Mononuclear cell (primary cell): ENCODE results near the gene TGFB2. TPM values are rescaled to one million over a fixed set of nuclear protein-coding genes. Genes with fewer than 3 reads are reported as not detected.

ENCODE experiments used
- H3K27me3 ChIP-seq: 2 replicates; pipeline ENCODE4 v1.6.0; 2011; ENCODE audit warnings: low read length, control low read depth; ENCODE audit not compliant: insufficient read depth
- H3K4me1 ChIP-seq: 2 replicates; pipeline ENCODE4 v1.5.1; 2011; ENCODE audit warnings: mild to moderate bottlenecking, low read length, control low read depth; ENCODE audit not compliant: insufficient read depth
- H3K4me3 ChIP-seq: 2 replicates; pipeline ENCODE4 v1.5.1; 2011; ENCODE audit warnings: mild to moderate bottlenecking, low read length, moderate library complexity
- H3K9me3 ChIP-seq: 2 replicates; pipeline ENCODE4 v1.5.1; 2011; ENCODE audit warnings: low read depth, mild to moderate bottlenecking, control low read depth, low read length
- total RNA-seq: library from RNA; depleted of rRNA; stranded (reverse); fragments of >200 nt; gene quantifications from one replicate; pipeline ENCODE4 v1.2.3, GENCODE V29; 2012

The TGFB2 gene
- total RNA-seq, 1 donor = 0.31 TPM

GRCh38 chr1:218407630-218408029 is 62.5 kb downstream of the TGFB2 start:
- H3K27me3 ChIP-seq = no peaks in the 10 kb centered on the region
- H3K4me1 ChIP-seq = no peaks in the 10 kb centered on the region
- no peaks in the 10 kb centered on the region for H3K9me3 ChIP-seq
- no peak overlapping the region for H3K4me3 ChIP-seq

GRCh38 chr1:218408135-218408534 is 63.0 kb downstream of the TGFB2 start:
- Histone ChIP-seq H3K9me3 (no peaks in the 10 kb centered on the region), H3K4me3 (no peak overlapping the region), H3K27me3 (no peaks in the 10 kb centered on the region), H3K4me1 (no peaks in the 10 kb centered on the region)

DNA sequence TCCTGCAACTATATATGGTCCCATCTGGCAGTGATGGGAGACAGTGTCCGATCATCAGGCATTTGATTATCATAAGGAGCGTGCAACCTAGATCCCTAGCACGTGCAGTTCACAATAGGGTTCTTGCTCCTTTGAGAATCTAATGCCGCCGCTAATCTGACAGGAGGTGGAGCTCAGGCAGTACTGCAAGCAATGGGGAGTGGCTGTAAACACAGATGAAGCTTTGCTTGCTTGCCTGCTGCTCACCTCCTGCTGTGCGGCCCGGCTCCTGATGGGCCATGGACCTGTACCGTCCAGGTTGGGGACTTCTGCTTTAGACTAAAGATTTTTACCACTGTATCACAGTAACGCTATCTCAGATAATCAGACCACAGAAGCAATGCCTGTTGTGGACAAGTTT is 63.8 kb downstream of the TGFB2 start:
- H3K9me3 ChIP-seq = no peaks in the 10 kb centered on the region
- H3K4me1 ChIP-seq = no peaks in the 10 kb centered on the region
- H3K27me3 ChIP-seq = no peaks in the 10 kb centered on the region
- no peak overlapping the region for H3K4me3 ChIP-seq

GRCh38 chr1:218409946-218410510 is 64.9 kb downstream of the TGFB2 start:
- Histone ChIP-seq H3K27me3 (no peaks in the 10 kb centered on the region), H3K4me3 (no peak overlapping the region), H3K4me1 (no peaks in the 10 kb centered on the region), H3K9me3 (no peaks in the 10 kb centered on the region)

GRCh38 chr1:218411101-218411500 is 66.0 kb downstream of the TGFB2 start:
- no peaks in the 10 kb centered on the region for H3K4me1 ChIP-seq
- H3K27me3 ChIP-seq = no peaks in the 10 kb centered on the region
- no peaks in the 10 kb centered on the region for H3K9me3 ChIP-seq
- no peak overlapping the region for H3K4me3 ChIP-seq

- Histone ChIP-seq H3K4me1 (no peaks in the 10 kb centered on the region), H3K9me3 (no peaks in the 10 kb centered on the region), H3K27me3 (no peaks in the 10 kb centered on the region), H3K4me3 (no peak overlapping the region)
These were observed 67.0 kb downstream of the TGFB2 start for GRCh38 chr1:218412171-218412570.

DNA sequence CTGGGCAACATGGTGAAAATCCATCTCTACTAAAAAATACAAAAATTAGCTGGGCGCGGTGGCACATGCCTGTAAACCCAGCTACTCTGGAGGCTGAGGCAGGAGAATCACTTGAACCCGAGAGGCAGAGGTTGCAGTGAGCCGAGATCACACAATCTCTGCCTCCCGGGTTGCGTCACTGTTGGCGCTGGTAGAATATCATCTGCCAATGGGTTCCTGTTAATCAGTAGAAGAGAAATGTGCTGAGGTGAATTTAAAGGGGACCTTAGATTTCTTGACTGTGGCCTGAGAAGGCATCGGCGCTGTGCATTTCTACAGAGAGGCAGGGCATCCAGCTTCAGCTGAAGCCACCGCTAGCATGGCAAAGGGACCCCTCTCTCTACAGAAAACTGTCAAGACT is 68.0 kb downstream of the TGFB2 start:
- Histone ChIP-seq H3K4me1 (no peaks in the 10 kb centered on the region), H3K27me3 (no peaks in the 10 kb centered on the region), H3K9me3 (no peaks in the 10 kb centered on the region), H3K4me3 (no peak overlapping the region)

DNA sequence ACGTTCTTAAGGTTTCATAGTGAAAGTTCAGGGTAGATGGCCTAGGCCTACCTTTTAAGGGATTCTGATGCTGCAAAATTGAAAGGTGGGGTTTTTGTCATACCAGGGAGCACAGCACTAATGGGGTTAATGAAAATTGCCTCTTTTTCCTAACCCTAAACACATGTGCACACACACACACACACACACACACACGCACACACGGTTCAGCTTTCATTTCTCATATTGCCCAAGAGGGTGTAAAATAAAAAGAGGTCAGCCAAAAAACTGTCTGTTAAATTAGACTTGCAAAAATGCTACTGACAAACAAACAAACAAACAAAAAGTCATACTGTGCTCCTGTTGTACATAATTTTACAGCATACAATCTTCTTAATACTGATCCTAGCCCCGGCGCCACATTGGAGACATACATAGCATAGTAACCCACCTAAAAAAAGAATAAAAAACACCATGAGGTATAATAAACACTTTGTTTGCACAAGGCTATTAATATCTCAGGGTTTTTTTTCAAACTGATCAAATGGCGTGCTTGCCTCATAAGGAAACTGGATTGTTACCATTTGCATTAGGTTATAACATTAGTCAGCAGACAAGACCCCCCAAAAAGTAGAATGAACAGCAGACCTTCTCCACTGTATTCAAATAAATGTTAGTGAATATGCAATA is 69.1 kb downstream of the TGFB2 start:
- Histone ChIP-seq H3K27me3 (no peaks in the 10 kb centered on the region), H3K9me3 (no peaks in the 10 kb centered on the region), H3K4me1 (no peaks in the 10 kb centered on the region)

GRCh38 chr1:218415726-218416125 is 70.6 kb downstream of the TGFB2 start:
- no peaks in the 10 kb centered on the region for H3K9me3 ChIP-seq
- no peaks in the 10 kb centered on the region for H3K27me3 ChIP-seq
- no peaks in the 10 kb centered on the region for H3K4me1 ChIP-seq
- no peak overlapping the region for H3K4me3 ChIP-seq

More for the DNA sequence above, 69.1 kb downstream of the TGFB2 start:
- H3K4me3 ChIP-seq = no peak overlapping the region

- Histone ChIP-seq H3K4me3 (no peak overlapping the region), H3K9me3 (no peaks in the 10 kb centered on the region), H3K27me3 (no peaks in the 10 kb centered on the region), H3K4me1 (no peaks in the 10 kb centered on the region)
These were observed 76.4 kb downstream of the TGFB2 start for GRCh38 chr1:218421531-218421930.

DNA sequence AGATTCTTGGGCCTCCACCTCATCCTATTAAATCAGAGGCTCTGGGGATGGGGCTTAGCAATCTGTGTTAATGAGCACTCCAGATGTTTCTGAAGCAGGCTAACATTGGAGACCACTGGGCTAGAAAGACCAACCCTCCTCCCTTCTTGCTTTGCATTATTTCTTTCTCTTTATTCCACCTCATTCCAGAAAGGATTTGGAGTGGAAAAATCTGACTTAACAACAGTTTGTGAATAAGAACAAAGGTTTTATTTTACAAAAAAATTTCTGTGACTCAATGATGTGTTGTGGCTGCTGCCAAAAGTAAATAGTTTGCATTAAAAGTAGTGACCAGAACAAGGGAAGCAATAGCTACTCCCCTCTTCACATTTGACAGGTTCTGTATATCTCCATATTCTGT is 79.4 kb downstream of the TGFB2 start:
- Histone ChIP-seq H3K4me1 (no peaks in the 10 kb centered on the region), H3K4me3 (no peak overlapping the region), H3K27me3 (no peaks in the 10 kb centered on the region), H3K9me3 (no peaks in the 10 kb centered on the region)

DNA sequence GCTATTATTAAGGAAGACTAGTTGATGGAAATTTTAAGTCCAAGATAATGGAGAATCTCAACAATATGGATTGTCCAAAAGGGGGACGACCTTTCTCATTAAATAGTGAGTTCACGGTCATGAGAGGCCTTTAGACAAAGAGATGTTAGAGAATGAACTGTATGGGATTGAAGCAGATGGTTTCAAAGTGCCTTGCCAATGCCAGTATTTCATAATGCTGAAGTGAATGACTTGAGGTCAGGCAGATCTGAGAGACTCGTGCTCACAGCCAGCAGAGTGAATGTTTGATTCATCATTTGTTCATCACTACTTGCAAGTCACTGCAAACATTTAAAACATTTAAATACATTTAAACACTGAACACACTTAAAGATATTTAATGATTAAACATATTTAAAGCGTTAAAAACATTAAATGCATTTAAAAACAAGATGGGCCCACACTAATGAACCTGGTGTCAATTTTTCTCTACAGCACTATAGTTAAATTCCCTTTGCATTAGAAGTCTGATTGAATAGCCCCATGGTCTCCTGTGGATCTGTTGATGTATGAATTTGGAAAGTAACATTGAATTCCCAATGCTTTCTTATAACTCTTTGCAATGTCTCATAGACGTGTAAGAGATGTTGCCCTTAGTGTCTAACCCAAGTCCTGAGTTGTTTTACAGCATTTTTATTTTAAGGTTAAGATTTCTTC is 80.7 kb downstream of the TGFB2 start:
- Histone ChIP-seq H3K27me3 (no peaks in the 10 kb centered on the region), H3K4me3 (no peak overlapping the region), H3K9me3 (no peaks in the 10 kb centered on the region), H3K4me1 (no peaks in the 10 kb centered on the region)

DNA sequence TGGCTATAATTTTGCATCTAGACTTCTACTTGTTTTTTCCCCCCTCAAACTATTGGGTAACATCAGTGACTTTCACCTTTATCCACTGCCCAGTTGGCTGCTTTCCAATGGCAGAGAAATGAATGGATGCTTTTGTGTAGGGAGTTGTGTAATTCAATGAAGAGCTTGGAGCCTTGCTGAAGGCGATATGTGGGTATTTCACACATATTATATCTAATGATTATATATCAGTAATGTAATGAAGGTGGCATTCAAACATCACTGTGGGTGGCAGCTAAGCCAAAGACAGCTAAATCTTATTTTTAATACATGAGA is 81.2 kb downstream of the TGFB2 start:
- H3K27me3 ChIP-seq = no peaks in the 10 kb centered on the region
- H3K4me3 ChIP-seq = no peak overlapping the region
- H3K4me1 ChIP-seq = no peaks in the 10 kb centered on the region
- no peaks in the 10 kb centered on the region for H3K9me3 ChIP-seq

DNA sequence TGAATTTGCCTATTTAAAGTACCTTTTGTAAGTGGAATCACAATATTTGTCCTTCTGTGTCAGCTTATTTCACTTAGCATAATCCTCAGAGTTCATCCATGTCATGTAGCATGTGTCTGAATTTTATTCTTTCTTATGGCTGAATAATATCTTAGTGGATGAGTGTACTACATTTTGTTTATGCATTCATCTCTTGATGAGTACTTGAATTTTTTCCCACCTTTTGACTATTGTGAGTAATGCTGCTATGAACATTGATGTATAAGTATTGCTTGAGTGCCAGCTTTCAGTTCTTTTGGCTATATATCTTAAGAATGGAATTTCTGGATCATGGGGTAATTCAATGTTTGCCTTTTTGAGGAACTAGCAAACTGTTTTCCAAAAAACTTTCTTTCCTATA is 84.2 kb downstream of the TGFB2 start:
- Histone ChIP-seq H3K4me1 (no peaks in the 10 kb centered on the region), H3K27me3 (no peaks in the 10 kb centered on the region), H3K4me3 (no peak overlapping the region), H3K9me3 (no peaks in the 10 kb centered on the region)

DNA sequence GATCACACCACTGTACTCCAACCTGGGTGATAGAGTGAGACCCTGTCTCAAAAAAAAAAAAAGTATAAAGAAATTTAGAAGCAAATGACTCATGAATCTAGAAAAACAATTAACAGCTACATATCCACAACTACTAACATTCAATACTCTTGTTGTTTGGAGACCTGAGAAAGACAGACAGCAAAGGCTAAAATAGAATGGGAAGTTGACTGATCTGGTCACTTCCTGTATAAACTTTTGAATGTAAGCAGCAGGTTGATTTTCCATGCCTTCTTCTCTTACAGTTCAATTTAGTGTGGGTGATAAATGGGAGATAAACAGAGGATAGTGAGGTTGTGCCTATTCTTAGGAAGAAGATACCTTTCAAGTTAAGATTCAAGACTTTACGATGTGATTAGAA is 85.2 kb downstream of the TGFB2 start:
- Histone ChIP-seq H3K4me3 (no peak overlapping the region), H3K27me3 (no peaks in the 10 kb centered on the region), H3K9me3 (no peaks in the 10 kb centered on the region), H3K4me1 (no peaks in the 10 kb centered on the region)

DNA sequence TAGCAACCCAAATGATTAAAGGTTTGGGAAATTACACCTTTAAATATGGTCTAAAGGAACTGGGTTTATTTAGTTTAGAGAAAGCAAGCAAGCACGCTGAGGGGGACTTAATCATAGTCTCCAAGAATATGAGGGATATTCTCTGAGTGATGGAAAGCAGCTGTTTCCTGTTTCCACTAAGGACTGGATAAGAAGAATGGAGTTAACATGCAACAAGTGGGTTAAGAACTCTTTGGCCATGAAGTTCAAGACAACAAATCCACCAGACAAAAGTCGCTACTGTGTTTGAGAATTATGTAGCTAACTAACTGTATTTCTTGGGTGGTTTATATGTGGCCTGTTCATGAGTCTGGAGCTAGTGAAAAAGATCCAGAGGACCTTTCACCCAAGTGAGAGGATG is 85.7 kb downstream of the TGFB2 start:
- Histone ChIP-seq H3K4me1 (no peaks in the 10 kb centered on the region), H3K4me3 (no peak overlapping the region), H3K9me3 (no peaks in the 10 kb centered on the region), H3K27me3 (no peaks in the 10 kb centered on the region)
